GM04504 (cell line): Measurements from ENCODE around the gene ZGRF1.
"Not testable (repeated sequence)": the region's sequence is repeated elsewhere in the genome, so short reads cannot be mapped to it uniquely, and the experiment has no call there.

ENCODE experiments used
- DNase-seq: peaks from one replicate; pipeline ENCODE4 v3.0.0-alpha.2; 2012; ENCODE audit warnings: low read depth

ZGRF1 gene

DNA sequence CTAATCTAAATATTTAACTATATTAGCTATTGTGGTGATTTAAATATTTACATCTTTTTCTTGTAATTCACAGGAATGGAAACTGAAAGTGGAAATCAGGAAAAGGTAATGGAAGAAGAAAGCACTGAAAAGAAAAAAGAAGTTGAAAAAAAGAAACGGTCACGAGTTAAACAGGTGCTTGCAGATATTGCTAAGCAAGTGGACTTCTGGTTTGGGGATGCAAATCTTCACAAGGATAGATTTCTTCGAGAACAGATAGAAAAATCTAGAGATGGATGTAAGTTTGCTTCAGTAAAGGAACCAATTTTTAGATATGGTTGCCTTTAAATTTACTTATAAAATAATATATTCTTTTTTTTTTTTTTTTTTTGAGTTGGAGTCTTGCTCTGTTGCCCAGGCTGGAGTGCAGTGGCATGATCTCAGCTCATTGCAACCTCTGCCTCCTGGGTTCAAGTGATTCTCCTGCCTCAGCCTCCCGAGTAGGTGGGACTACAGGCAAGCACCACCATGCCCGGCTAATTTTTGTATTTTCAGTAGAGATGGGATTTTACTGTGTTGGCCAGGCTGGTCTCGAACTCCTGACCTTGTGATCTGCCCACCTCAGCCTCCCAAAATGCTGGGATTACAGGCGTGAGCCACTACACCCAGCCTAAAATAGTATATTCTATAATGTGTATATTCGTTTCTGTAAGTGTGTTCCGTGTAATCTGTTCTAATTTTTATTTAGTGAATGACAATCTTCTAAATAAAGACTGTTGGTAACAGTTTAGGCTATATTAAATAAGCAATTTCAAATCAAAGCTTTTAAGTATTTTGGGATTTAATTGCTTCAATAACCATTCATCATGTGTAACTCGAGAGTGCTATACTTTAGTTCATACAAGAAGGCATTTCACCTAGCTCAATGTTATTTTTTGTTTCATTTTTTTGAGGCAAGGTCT, 8.2 kb upstream of the ZGRF1 start:
- not testable (repeated sequence) for DNase-seq

DNA sequence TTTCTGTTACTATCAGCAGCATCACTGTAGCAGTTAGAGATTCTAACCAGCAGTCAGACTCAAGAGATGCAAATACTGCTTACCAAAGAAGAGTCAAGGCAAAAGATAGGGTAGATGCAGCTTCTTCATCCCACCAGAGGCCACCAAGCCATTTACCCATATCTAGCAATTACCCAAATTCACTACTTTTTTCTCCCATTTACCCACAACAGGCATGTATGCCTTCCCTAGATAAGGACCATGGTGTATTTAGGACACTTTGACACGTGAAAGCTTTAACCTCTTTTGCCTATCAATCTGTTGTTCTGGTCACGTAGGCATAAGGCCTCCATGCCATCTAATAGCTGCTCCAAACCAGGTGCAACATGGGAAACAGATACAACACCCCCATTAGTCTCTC, 5.8 kb upstream of the ZGRF1 start:
- DNase-seq, result no peak

DNA sequence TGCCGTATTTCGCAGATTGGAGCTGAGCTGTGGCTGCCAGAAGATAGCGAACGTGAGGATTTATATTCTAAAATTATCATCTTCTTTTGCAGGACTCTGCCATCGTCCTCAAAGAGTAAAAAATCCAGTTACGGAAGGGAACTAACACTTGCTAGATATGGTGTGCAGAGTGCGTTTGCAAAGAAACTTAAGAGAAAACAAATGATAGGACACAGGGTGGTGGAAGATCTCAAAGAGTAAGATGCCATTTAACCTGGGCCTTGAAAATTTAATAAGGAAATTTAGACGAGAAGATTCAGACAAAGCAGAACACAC, 800 bp upstream of the ZGRF1 start:
- DNase-seq, result no peak

DNA sequence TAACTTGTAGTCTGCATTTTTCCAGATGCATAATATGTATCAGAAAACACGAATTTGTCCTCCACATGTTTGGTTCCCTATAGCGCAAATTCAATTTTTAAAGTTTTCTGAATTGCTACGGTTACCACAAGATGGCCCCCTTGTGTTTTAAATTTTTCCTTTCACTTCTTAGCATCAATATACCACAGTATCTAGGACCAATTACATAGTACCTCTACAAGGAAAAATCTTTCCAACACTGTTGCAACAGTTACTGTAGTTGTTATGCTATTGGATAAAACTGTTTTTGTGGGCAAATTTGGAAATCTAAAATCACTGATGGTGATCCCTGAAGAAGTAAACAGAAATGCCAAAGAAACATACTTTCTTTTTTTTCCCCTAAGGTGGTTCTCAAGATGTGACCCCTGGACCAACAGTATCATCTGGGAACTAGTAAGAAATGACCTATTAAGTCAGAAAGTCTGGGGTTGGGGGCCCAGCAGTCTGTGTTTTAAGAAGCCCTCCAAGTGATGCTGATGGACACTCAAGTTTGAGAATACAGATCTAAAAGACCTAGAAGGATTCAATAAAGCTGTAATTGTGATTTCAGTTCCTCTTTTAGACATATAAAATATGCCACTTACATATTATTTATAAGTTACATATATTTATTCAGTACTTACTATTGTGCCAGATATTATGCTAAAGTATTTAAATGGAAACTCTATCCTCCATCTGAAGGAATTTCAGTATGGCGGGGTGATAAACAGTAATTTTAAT, 3.1 kb downstream of the ZGRF1 start:
- DNase-seq, result peak; percentile 8

DNA sequence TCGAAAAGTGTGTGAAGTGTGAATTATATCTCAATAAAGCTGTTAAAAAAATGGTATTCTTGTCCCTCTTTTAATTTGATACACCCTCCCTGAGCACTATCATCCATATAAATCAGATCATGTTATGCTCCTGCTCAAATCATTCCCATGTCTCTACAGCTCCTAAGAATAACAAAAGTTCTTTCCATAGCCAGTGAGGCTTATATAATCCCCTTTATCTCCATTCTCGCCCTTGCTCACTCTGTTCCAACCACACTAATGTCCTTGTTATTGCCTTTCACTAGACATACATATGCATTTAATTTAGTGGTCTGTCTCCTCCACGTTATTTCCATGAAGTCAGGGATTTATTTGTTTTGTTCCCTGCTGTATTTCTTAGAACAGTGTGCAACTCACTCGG, 10.5 kb downstream of the ZGRF1 start:
- DNase-seq, result no peak

DNA sequence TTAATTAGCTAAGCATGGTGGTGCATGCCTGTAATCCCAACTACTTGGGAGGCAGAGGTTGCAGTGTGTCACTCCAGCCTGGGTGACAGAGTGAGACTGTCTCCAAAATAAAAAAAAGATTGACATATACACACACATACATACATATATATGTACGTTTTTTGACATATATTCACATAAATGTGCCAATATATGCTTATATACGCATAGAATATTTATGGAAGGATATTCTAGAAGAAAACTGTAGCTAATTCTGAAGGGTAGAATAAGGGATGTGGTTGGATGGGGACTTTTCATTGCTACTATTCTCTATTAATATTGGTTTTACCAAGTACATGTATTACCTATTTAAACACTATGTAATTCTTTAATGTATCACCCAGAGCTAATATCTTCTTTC, 19.7 kb downstream of the ZGRF1 start:
- DNase-seq, result no peak

DNA sequence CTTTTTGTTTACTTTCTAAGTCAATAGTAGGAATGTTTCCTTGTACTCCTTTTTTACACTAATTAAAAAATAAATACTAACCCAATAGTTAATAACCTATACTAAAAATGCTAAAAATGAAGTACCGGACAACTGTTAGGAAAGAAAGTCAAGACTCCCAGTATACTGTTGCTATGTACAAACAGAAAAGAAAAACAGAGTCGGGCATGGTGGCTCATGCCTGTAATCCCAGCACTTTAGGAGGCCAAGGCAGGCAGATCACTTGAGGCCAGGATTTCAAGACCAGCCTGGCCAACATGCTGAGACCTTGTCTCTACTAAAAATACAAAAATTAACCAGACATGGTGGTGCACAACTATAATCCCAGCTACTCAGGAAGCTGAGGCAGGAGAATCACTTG, 23.9 kb downstream of the ZGRF1 start:
- not testable (repeated sequence) for DNase-seq

DNA sequence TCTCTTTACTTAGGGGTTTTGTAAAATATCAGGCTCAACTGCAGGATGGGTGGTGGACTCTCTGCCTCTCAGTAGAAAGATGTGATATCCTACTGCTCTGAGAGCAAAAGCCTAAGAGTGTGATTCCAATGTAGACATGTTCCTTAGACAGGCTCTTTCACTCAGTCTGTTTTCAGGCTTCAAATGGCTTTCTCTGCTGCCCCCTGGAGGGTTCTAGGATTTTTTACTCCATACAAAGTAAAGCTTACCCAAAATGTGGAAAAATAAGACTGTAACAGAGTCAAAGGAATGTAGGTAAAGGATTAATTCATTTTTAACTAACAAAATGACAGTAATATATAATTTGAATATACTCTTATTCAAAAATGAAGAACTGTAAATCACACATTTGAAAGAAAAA, 32.1 kb downstream of the ZGRF1 start:
- peak; percentile 37 for DNase-seq

DNA sequence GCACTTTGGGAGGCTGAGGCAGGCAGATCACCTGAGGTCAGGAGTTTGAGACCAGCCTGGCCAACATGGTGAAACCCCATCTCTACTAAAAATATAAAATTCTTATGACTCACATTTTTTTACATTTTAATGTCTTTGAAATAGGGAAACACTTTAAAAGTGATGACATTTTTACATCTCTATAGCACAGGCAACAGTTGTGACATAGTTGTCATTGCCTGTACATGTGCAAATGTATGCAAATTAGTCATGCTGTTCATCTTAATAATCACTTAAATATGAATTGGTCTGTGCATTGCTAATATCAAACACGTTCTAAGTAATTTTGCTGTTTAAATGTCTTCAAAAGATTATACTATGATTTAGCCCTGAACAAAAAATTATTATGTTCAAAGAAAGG, 41.7 kb downstream of the ZGRF1 start:
- DNase-seq, result no peak

DNA sequence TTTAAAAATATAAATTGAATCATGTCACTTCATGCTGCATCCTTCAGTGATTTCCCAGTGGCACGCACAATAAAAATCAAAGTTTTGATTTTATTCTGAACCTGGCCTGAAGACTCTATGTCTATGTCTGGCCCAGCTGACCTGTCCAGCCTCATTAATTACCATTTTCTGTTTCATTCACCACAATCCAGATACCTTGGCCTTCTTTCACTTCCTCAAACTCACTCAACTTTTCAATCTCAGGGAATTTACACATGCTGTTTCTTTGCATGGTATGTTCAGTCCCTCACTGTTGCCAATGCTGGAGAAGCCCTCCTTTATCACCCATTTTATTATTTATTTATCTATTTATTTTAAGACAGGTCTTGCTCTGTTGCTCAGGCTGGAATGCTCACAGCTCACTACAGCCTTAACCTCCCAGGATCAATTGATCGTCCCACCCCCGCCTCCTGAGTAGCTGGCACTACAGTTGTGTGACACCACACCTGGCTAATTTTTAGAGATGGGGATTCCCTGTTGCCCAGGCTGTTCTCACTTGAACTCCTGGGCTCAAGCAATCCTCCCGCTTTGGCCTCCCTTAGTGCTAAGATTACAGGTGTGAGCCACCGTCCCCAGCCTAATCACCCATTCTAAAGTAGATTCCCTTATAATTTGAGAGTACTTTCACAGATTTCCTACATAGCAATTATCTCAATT, 43.1 kb downstream of the ZGRF1 start:
- no peak for DNase-seq

DNA sequence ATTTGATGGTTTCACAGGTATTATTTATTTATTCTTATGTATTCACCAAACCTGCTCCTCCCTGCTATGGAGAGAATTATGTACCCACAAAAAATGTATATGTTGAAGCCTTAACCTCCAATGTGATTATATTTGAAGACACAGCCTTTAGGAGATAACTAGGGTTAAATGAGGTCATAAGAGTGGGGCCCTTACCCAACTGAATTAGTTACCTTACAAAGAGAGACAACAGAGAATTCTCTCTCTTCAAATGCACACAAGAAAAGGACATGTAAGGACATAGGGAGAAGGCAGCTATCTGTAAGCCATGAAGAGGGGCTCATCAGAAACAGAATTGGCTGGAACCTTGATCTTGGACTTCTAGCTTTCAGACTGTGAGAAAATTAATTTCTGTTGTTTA, 44.0 kb downstream of the ZGRF1 start:
- DNase-seq, result no peak

DNA sequence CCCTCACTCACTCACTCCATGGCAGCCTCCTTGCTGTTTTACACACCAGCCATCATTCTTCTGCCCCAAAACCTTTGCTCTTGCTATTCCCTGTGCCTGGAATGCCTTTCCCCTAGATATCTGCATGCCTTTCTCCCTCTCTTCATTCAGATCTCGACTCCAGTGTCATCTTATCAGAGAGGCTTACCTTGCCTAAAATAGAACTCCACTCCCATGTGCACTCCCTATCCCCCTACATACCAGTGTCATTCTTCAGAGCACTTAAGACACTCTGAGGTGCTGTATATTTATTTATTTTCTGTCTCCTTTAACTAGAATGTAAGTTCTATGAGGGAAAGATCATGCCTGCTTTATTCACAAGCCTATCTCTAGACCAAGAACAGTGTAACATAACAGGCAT, 45.1 kb downstream of the ZGRF1 start:
- no peak for DNase-seq

DNA sequence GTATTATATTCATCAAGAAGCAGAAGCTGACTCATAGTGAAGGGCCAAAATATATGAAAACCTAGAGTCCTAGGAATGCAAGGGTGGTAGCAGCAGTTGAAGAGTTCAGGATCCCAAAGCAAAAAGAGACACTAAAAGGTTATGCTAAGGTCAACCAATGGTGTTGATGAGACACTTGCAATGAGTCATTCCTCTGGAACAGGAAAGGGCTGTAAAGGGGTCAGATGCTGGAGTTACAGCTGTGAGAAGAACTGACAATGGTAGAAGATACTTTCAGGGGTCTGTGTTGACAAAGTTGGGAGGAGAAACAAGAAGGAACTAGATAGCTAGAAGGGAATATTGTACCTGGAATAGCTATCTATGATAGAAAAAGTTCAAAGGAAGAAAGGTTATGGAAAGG, 47.5 kb downstream of the ZGRF1 start:
- DNase-seq, result peak; percentile 10

DNA sequence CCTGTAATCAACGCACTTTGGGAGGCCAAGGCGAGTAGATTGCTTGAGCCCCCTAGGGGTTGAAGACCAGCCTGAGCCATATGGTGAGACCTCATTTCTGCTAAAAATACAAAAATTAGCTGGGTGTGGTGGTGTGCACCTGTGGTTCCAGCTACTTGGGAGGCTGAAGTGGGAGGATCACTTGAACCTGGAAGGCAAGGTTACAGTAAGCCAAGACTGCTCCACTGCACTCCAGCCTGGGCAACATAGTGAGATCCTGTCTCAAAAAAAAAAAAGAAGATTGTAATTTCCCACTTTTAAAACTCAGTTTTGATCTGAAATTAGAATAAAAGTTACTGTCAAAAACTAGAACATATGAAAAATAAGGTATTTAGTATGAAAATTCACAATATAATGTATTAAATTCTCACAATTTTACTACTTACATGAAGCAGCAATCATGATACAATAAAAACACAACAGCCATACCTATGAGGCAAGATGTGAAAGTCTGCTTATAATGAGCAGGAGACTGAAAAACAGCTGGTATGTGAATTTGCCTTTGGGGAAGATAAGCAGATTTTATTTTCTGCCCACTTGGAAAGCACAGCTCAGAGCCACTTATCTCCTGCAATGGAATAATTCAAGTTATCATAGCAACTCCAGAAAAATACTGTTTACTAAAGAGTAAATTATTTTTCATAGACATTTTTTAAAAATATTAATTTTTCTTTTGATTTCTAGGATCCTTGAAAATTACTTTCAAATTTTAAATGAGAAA, 50.6 kb downstream of the ZGRF1 start:
- DNase-seq, result no peak

DNA sequence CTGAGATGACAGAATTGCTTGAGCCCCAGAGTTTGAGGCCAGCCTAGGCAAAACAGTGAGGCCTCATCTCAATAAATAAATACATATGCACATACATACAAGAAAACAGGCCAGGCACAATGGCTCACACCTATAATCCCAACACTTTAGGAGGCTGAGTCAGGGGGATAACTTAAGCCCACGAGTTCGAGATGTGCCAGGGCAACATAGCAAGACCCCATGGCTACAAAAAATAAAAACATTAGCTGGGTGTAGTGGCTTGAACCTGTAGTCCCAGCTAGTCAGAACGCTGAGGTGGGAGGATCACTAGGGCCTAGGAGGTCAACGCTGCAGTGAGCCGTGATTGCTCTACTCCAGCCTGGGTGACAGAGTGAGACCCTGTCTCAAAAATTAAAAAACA, 69.2 kb downstream of the ZGRF1 start:
- DNase-seq, result no peak

DNA sequence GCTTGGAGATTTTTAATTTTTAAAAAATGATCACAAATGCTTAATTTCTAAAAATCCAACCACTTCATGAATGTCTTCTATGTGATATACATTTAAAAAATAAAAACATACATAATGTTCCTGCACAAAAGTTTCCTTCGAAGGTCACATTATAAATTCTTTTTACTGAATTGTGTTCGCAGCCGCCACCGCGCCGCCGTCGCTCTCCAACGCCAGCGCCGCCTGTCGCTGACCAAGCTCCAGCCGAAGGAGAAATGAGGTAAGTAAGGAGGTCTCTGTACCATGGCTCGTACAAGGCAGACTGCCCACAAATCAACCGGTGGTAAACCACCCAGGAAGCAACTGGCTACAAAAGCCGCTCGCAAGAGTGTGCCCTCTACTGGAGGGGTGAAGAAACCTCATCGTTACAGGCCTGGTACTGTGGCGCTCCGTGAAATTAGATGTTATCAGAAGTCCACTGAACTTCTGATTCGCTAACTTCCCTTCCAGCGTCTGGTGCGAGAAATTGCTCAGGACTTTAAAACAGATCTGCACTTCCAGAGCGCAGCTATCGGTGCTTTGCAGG, 71.9 kb downstream of the ZGRF1 start:
- no peak for DNase-seq

DNA sequence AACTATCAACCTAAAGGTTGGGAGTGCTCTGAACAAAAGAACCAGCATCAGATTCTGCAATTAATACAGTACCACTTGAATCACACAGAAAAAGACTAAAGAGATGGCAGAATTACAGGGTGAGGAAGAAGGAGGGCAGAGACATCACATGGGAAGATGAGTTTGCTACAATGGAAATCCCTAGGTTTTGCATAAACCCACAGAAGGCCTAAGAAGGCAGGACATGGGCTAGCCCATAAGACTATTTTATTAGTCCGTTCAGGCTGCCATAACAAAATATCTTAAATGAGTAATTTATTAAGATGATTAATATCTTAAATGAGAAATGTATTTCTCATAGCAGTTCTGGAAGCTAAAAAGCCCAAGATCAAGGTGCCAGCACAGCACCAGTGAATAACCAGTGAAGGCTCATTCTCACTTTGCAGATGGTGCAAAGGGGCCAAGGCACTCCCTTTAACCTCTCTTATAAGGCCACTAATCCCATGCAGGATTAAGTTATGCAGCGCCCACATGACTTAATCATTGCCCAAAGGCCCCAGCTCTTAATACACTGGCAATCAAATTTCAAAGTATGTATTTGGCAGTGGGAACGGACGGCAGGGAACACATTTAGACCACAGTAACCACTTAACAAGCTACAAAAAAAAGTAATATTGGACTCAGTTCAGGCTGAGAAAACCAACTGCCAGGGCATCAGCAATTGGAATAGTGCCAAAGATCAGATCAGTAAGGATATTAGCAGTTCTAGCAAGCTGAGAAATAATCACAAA, 73.1 kb downstream of the ZGRF1 start:
- DNase-seq, result no peak

DNA sequence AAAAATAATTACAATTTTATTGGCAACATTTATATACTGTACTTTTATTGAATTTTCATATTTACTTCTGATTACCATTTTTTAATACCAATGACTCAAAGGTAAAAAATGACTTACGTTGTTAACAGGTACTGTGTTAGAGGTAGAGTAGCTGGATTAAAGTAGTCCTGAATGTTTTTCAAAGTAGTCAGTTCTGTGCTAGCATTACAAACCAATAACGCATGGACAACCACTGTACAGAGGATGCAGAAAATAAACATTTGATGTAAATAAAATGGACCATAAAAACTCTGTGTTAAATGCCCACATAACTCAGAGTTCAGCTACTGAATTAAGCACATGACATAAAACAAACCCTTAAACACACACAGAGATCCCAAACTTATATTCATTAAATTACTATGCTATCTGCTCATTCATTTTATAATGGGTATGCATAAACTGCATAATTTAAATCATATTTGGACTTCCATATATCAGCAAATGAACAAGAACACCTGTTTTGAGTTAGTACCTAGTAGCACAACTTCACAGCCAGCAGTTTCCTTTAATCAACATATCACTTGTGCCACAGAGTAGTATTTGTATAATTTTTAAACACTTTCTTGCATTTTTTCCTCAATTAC, 74.3 kb downstream of the ZGRF1 start:
- no peak for DNase-seq

DNA sequence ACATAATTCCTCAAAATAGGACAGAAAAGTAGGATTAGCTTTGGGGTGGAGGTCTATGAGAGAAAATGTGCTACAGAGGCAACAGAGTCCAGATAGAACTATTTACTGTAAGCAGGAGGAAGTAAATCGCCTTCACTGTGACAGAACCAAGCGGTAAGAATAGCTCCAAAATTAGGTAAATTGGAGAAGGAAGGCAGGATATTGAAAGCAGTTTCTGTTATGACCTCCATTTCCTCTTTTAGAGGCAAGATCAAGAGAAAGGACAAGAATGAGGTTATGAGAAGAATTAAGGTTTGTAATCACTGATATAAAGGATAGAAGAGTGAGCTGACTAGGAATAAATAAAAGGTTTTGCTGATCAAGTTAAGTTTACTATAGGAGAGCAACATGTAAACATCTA, 76.6 kb downstream of the ZGRF1 start:
- DNase-seq, result no peak

DNA sequence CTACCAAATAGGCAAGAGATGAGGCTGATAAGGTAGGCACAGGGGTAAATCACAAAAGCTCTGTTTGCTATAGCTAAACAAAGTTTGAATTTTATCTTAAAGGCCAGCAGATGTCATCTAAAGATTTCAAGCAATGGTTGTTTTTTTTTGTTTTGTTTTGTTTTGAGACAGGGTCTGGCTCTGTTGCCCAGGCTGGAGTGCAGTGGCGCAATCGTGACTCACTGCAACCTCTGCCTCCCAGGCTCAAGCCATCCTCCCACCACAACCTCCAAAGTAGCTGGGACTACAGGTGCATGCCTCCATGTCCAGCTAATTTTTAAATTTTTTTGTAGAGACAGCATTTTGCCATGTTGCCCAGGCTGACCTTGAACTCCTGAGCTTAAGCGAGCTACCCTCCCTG, 77.7 kb downstream of the ZGRF1 start:
- DNase-seq, result no peak
